ENCODE measurements around the gene RUNX2.
"Not testable (repeated sequence)": the region's sequence is repeated elsewhere in the genome, so short reads cannot be mapped to it uniquely, and the experiment has no call there.

Gene RUNX2

DNA sequence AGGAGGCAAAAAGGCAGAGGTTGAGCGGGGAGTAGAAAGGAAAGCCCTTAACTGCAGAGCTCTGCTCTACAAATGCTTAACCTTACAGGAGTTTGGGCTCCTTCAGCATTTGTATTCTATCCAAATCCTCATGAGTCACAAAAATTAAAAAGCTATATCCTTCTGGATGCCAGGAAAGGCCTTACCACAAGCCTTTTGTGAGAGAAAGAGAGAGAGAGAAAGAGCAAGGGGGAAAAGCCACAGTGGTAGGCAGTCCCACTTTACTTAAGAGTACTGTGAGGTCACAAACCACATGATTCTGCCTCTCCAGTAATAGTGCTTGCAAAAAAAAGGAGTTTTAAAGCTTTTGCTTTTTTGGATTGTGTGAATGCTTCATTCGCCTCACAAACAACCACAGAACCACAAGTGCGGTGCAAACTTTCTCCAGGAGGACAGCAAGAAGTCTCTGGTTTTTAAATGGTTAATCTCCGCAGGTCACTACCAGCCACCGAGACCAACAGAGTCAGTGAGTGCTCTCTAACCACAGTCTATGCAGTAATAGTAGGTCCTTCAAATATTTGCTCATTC lies at the start of gene RUNX2:
TSS of gene RUNX2 (plus strand) at position 375 of the 567 bp plus-strand sequence. CDS start 397 bp downstream, outside the sequence.
- peak within 1 kb of the TSS; percentile 62 for H3K4me3 Mint-ChIP-seq
- no peaks in the 10 kb centered on the region for H3K27me3 Mint-ChIP-seq
- peak within 1 kb of the TSS; percentile 79 for H3K27ac Mint-ChIP-seq
- peaks cover 69% of the 10 kb centered on the region for H3K4me1 Mint-ChIP-seq (ENCODE audit: low read depth)
- H3K36me3 Mint-ChIP-seq (ENCODE audit: low read depth) = no peaks in the 10 kb centered on the region
- no peak for DNase-seq
- no peaks in the 10 kb centered on the region for H3K9me3 Mint-ChIP-seq

DNA sequence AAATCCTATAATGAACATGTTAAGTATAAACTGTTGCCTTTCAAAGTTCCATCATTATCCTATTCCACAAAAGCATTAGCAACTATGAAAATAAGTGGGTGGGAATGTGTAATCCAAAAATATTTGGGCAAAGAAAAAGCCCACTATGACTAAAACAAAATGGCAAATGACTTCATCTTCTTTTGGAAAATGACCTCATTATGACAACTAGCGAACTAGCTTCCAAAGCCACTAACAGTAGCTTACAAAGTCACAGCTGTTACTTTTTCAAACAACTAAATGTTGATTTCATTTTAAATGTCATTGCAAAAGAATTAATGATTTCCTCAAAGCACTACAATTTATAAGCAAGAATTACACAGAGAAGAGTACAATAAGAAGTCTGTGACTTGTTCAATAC lies 49.8 kb upstream of the RUNX2 start:
- Mint-ChIP-seq H3K4me3 (no peak overlapping the region), H3K27ac (no peak overlapping the region), H3K9me3 (peaks cover 3% of the 10 kb centered on the region), H3K36me3 (ENCODE audit: low read depth) (peaks cover 29% of the 10 kb centered on the region), H3K4me1 (ENCODE audit: low read depth) (peaks cover 6% of the 10 kb centered on the region), H3K27me3 (no peaks in the 10 kb centered on the region)
- no peak for DNase-seq

DNA sequence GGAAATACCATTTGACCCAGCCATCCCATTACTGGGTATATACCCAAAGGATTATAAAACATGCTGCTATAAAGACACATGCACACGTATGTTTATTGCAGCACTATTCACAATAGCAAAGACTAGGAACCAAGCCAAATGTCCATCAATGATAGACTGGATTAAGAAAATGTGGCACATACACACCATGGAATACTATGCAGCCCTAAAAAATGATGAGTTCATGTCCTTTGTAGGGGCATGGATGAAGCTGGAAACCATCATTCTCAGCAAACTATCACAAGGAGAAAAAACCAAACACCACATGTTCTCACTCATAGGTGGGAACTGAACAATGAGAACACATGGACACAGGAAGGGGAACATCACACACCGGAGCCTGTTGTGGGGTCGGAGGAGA lies 41.4 kb upstream of the RUNX2 start:
- not testable (repeated sequence) for H3K4me1 Mint-ChIP-seq (ENCODE audit: low read depth); DNase-seq; H3K4me3 Mint-ChIP-seq; H3K27ac Mint-ChIP-seq; H3K27me3 Mint-ChIP-seq
- peaks cover 28% of the 10 kb centered on the region for H3K36me3 Mint-ChIP-seq (ENCODE audit: low read depth)
- peaks cover 11% of the 10 kb centered on the region for H3K9me3 Mint-ChIP-seq

DNA sequence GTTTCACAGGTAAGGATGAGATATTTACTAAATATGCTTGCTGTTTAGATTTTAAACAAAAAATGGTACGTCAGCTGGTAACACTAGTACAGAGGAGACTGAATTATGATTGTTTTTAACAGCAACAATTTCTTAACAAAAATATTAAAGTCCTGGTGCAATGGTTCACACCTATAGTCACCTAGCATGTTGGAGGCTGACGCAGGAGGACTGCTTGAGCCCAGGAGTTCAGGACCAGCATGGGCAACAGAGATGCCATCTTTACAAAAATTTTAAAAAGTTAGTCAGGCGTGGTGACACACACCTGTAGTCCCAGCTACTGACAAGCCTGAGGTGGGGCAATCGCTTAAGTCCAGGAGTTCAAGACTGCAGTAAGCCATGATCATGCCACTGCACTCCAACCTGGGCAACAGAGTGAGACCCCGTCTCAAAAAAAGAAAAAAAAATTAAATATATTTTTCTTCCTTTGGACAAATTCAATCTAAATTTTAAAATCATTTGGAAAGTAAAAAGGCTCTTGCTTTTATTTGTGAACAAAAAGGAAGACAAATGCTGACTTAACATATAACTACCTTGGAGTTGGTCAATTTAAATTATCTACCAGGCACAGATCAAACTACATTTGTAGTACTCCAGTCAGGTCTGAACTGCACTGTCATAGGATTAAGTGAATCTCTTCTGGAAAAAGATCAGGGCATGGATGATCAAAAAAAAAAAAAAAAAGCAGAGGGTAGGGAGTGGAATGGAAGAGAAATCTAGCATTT lies 38.2 kb upstream of the RUNX2 start:
- Mint-ChIP-seq H3K4me3 (no peak overlapping the region), H3K27me3 (no peaks in the 10 kb centered on the region), H3K36me3 (ENCODE audit: low read depth) (peaks cover 27% of the 10 kb centered on the region), H3K27ac (no peak overlapping the region), H3K4me1 (ENCODE audit: low read depth) (peaks cover 31% of the 10 kb centered on the region), H3K9me3 (peaks cover 12% of the 10 kb centered on the region)
- DNase-seq = no peak

DNA sequence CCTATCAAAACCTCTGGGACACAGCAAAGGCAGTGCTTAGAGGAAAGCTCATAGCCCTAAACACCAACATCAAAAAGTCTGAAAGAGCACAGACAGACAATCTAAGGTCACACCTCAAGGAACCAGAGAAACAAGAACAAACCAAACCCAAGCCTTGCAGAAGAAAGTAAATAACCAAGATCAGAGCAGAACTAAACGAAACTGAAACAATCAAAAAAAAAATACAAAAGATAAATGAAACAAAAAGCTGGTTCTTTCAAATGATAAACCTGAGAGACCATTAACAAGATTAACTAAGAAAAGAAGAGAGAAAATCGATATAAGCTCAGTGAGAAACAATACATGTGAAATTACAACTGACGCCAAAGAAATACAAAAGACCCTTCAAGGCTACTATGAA lies 34.8 kb upstream of the RUNX2 start:
- peak overlapping the region; percentile 70 for H3K27ac Mint-ChIP-seq
- DNase-seq = no peak
- H3K9me3 Mint-ChIP-seq = peaks cover 7% of the 10 kb centered on the region
- H3K36me3 Mint-ChIP-seq (ENCODE audit: low read depth) = peaks cover 18% of the 10 kb centered on the region
- H3K27me3 Mint-ChIP-seq = no peaks in the 10 kb centered on the region
- peak overlapping the region; percentile 30 for H3K4me3 Mint-ChIP-seq
- H3K4me1 Mint-ChIP-seq (ENCODE audit: low read depth) = peaks cover 37% of the 10 kb centered on the region

DNA sequence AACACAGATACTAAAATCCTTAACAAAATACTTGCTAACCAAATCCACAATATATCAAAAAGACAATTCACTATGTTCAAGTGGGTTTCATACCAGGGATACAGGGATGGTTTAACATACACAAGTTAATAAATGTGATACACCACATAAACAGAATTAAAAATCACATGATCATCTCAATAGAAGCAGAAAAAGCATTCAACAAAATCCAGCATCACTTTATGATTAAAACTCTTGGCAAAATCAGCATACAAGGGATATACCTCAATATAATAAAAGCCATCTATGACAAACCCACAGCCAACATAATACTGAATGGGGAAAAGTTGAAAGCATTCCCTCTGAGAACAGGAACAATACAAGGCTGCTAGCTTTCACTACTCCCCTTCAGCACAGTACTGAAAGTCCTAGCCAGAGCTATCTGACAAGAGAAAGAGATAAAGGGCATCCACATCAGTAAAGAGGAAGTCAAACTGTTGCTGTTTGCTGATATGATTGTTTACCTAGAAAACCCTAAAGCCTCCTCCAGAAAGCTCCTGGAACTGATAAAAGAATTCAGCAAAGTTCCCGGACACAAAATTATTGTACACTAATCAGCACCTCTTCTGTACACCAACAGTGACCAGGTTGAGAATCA lies 33.9 kb upstream of the RUNX2 start:
- peaks cover 37% of the 10 kb centered on the region for H3K4me1 Mint-ChIP-seq (ENCODE audit: low read depth)
- DNase-seq, H3K27me3 Mint-ChIP-seq, H3K4me3 Mint-ChIP-seq, H3K9me3 Mint-ChIP-seq: not testable (repeated sequence)
- peak overlapping the region; percentile 70 for H3K27ac Mint-ChIP-seq
- H3K36me3 Mint-ChIP-seq (ENCODE audit: low read depth) = peaks cover 18% of the 10 kb centered on the region

DNA sequence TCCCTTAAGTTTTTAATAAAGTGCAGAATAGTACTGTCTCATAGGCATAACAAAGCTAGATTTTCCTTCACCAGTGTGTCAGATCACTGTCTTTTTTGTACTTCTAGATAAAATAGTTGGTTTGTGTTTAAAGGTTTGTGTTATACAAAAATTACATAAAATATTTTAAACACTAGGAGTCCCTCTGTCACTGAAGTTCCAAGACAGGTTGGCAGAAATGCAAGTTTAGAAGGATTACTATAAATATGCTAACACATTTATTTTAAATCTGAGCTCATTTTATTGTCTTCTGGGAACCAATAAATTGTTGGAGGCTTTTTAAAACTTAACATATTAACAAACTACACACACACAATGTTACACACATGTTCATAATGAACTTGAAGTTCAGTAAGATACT lies 30.8 kb upstream of the RUNX2 start:
- H3K27me3 Mint-ChIP-seq = no peaks in the 10 kb centered on the region
- no peak overlapping the region for H3K27ac Mint-ChIP-seq
- peaks cover 40% of the 10 kb centered on the region for H3K4me1 Mint-ChIP-seq (ENCODE audit: low read depth)

DNA sequence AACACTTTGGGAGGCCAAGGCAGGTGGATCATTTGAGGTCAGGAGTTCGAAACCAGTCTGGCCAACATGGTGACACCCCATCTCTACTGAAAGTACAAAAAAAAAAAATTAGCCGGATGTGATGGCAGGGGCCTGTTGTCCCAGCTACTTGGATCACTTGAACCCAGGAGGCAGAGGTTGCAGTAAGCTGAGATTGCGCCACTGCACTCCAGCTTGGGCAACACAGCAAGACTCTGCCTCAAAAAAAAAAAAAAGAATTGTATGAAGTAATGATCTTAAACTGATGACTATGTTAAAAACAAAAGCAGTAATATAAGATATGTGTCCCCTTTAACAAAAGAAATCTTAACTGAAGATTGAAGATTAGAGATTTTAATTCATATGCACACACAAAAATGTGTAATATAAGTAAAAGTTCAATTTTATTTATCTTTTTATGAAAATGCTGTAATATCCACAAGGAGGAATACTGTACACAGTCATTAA lies 29.0 kb upstream of the RUNX2 start:
- no peak overlapping the region for H3K27ac Mint-ChIP-seq
- no peaks in the 10 kb centered on the region for H3K27me3 Mint-ChIP-seq
- no peak for DNase-seq
- peaks cover 2% of the 10 kb centered on the region for H3K9me3 Mint-ChIP-seq
- H3K4me3 Mint-ChIP-seq = no peak overlapping the region
- peaks cover 13% of the 10 kb centered on the region for H3K36me3 Mint-ChIP-seq (ENCODE audit: low read depth)
- H3K4me1 Mint-ChIP-seq (ENCODE audit: low read depth) = peaks cover 28% of the 10 kb centered on the region

More for the DNA sequence above, 30.8 kb upstream of the RUNX2 start:
- peaks cover 2% of the 10 kb centered on the region for H3K9me3 Mint-ChIP-seq
- DNase-seq = no peak
- no peak overlapping the region for H3K4me3 Mint-ChIP-seq
- H3K36me3 Mint-ChIP-seq (ENCODE audit: low read depth) = peaks cover 7% of the 10 kb centered on the region

DNA sequence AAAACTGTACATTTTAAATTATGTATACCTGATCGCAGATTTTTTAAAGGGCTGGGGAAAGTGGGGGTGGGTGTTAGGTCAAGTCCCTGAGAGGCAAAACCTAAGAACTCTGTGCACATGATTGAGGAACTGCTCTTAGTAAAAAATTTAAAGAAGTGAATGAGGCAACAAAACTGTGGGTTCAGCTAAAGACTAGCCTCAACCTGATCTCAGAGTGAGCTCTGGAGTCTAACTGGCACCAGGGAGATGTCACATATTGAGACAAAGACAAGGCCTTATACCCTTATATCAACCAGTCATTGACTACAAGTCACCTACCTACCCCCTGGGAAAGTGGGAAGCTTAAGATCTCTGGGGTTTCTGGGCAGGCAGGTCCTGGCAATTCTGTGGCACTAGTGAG lies 27.4 kb upstream of the RUNX2 start:
- Mint-ChIP-seq H3K36me3 (ENCODE audit: low read depth) (peaks cover 7% of the 10 kb centered on the region), H3K9me3 (no peaks in the 10 kb centered on the region), H3K27ac (peak overlapping the region; percentile 27), H3K4me3 (no peak overlapping the region), H3K27me3 (no peaks in the 10 kb centered on the region), H3K4me1 (ENCODE audit: low read depth) (peaks cover 23% of the 10 kb centered on the region)
- DNase-seq = no peak

DNA sequence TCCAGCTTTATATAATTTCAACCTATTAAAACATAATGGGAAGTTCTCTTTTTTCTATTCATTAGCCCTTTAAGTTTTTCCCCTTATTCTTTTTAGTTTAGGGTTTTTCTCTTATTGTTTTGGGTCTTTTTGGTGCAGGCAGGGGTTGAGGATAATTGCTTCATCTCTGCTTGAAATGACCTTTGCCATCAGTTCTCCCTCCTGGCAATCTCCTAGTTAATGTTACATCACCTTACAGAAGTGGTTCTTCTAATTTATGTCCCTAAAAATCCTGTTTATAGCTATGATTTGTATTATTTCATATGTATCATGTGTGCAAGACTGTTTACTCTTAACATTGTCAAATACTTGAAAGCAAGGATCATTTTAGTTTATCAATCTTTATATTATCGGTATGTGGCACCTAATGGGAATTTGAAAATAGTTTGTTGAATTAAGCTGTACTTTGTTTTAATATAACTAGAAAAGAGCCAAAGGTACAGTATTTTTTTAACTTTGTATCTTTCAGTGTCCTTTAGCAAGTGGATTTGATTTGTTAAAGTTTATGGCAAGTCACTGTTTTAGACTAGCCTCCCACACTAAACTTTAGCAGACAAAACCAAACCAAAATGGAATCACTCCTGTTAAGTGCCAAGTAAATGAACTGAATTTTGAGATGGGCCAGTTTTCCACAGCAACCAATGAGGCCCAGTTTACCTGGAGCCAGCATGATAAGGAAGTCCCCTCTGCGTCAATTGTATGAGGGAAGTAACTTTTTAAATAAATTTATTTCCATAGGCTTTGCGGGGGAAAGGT lies 26.6 kb upstream of the RUNX2 start:
- no peak for DNase-seq
- H3K27me3 Mint-ChIP-seq = no peaks in the 10 kb centered on the region
- H3K4me3 Mint-ChIP-seq = no peak overlapping the region
- peaks cover 8% of the 10 kb centered on the region for H3K9me3 Mint-ChIP-seq
- H3K4me1 Mint-ChIP-seq (ENCODE audit: low read depth) = peaks cover 31% of the 10 kb centered on the region
- H3K36me3 Mint-ChIP-seq (ENCODE audit: low read depth) = peaks cover 15% of the 10 kb centered on the region
- no peak overlapping the region for H3K27ac Mint-ChIP-seq

DNA sequence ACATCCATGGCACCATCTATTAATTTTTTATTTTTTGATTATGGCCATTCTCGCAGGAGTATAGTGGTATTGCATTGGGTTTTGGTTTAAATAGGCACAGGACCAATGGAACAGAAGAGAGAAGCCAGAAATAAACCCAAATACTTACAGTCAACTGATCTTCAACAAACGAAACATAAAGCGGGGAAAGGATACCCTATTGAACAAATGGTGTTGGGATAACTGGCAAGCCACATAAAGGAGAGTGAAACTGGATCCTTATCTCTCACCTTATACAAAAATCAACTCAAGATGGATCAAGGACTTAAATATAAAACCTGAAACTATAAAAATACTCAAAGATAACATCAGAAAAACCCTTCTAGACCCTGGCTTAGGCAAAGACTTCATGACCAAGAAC lies 25.3 kb upstream of the RUNX2 start:
- Mint-ChIP-seq H3K4me1 (ENCODE audit: low read depth) (peaks cover 29% of the 10 kb centered on the region), H3K36me3 (ENCODE audit: low read depth) (peaks cover 23% of the 10 kb centered on the region), H3K9me3 (peaks cover 11% of the 10 kb centered on the region), H3K4me3 (no peak overlapping the region), H3K27me3 (no peaks in the 10 kb centered on the region), H3K27ac (no peak overlapping the region)
- no peak for DNase-seq

DNA sequence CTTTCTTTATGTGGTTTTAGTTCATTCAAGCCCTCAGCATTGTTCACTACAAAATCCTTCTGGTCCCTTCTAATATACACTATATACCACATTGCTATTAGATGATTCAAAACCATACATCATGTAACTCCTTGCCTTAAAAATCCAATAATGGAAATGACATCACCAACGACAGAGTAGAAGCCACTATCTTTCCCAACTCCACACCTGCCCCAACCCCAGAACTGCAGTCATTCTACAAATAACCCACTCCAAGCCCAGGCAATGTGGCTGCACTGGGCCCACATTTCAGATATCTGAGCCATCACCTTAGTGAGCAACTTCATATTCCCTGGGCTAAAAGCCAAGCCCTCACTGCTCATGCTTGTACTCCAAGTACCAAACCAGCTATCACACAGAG lies 22.6 kb upstream of the RUNX2 start:
- no peak overlapping the region for H3K27ac Mint-ChIP-seq
- H3K9me3 Mint-ChIP-seq = peaks cover 14% of the 10 kb centered on the region
- no peak for DNase-seq
- H3K36me3 Mint-ChIP-seq (ENCODE audit: low read depth) = peaks cover 38% of the 10 kb centered on the region
- H3K4me1 Mint-ChIP-seq (ENCODE audit: low read depth) = peaks cover 45% of the 10 kb centered on the region
- H3K27me3 Mint-ChIP-seq = no peaks in the 10 kb centered on the region
- H3K4me3 Mint-ChIP-seq = no peak overlapping the region

DNA sequence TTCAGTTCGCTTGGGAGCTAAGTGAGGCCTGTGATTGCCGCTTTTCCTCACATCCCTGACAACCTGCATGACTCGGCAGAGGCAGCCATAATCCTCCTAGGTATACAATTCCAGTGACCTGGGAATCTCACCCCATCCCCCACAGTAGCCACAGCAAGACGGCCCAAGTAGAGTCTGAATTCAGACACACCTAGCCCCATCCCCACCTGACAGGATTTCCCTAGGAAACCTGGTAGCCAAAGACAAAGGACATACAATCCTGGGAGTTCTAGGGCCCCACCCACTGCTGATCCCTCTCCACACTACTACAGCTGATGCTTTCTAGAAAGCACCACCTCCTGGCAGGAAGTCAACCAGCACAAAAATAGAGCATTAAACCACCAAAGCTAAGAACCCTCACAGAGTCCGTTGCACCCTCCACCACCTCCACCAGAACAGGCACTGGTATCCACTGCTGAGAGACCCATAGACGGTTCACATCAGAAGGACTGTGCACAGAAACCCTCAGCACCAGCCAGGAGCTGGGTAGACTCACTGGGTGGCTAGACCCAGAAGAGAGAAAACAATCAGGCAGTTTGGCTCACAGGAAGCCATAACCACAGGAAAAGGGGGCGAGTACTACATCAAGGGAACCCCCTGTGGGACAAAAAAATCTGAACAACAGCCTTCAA lies 17.9 kb upstream of the RUNX2 start:
- Mint-ChIP-seq H3K4me3 (peak overlapping the region; percentile 4), H3K4me1 (ENCODE audit: low read depth) (peaks cover 61% of the 10 kb centered on the region), H3K36me3 (ENCODE audit: low read depth) (peaks cover 52% of the 10 kb centered on the region), H3K27me3 (no peaks in the 10 kb centered on the region), H3K9me3 (peaks cover 16% of the 10 kb centered on the region), H3K27ac (peak overlapping the region; percentile 85)
- DNase-seq = no peak

DNA sequence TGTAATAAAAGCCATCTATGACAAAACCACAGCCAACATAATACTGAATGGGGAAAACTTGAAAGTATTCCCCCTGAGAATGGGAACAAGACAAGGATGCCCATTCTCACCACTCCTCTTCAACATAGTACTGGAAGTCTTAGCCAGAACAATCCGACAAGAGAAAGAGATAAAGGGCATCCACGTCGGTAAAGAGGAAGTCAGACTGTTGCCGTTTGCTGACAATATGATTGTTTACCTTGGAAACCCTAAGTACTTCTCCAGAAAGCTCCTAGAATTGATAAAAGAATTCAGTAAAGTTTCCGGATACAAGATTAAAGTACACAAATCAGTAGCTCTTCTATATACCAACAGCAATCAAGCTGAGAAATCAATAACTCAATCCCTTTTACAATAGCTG lies 14.0 kb upstream of the RUNX2 start:
- Mint-ChIP-seq H3K36me3 (ENCODE audit: low read depth) (peaks cover 41% of the 10 kb centered on the region), H3K4me1 (ENCODE audit: low read depth) (peaks cover 43% of the 10 kb centered on the region), H3K27ac (no peak overlapping the region), H3K4me3 (no peak overlapping the region), H3K9me3 (peaks cover 5% of the 10 kb centered on the region), H3K27me3 (no peaks in the 10 kb centered on the region)
- no peak for DNase-seq
